Lower lobe of right lung (tissue), 2 donors: ENCODE measurements around the gene DCLK2. TPM values are rescaled to one million over a fixed set of nuclear protein-coding genes. Genes with fewer than 3 reads are reported as not detected.

ENCODE experiments used
- ATAC-seq, 2 donors: fragments of 200-7000 bp; cut with Tn5 transposase; one replicate each; pipeline ENCODE4 v1.9.1; 2020 to 2022; ENCODE audit warnings: mild to moderate bottlenecking in 2 of 2, moderate library complexity in 2 of 2
- DNase-seq: peaks from one replicate; pipeline ENCODE4 v3.0.0-alpha.2; 2020
- H3K27ac ChIP-seq: fragments of 200-600 bp; one replicate; pipeline ENCODE4 v1.8.0; 2022
- H3K27me3 ChIP-seq: fragments of 200-600 bp; one replicate; pipeline ENCODE4 v1.8.0; 2022; ENCODE audit warnings: low read depth
- H3K36me3 ChIP-seq: fragments of 200-600 bp; one replicate; pipeline ENCODE4 v1.8.0; 2022; ENCODE audit warnings: mild to moderate bottlenecking
- H3K4me1 ChIP-seq: fragments of 200-600 bp; one replicate; pipeline ENCODE4 v1.8.0; 2022
- H3K4me3 ChIP-seq: fragments of 200-600 bp; one replicate; pipeline ENCODE4 v1.8.0; 2022; ENCODE audit warnings: mild to moderate bottlenecking
- H3K9me3 ChIP-seq: fragments of 200-600 bp; one replicate; pipeline ENCODE4 v1.8.0; 2022
- intact Hi-C: fragments of 100-400 bp; cut with DNase I; formaldehyde crosslinking; loops from one replicate; pipeline ENCODE4 v1.11.0; 2022
- total RNA-seq: library from RNA; stranded (reverse); fragmentation: NEBNext Ultra II Directional; extraction: Animal tissue kit (Norgen Biotek cat#: 25700); gene quantifications from one replicate; pipeline ENCODE4 v1.2.1, GENCODE V29; 2021
- TF ChIP-seq, protein P1 (sequence below): fragments of 200-600 bp; IDR thresholded peaks from one replicate; pipeline ENCODE4 v1.8.0; 2022; ENCODE audit warnings: antibody characterized with exemption, mild to moderate bottlenecking
- donor health status: DM: no; HTN: yes; CAD: no; lungs with severe emphysema.

The DCLK2 gene
- total RNA-seq, 1 donor from 2014 or later = 2.9 TPM

GRCh38 chr4:150236626-150237025 lies 158.4 kb downstream of the DCLK2 start:
- DNase-seq (no peak), ATAC-seq (no peak)
- no peaks in the 10 kb centered on the region for H3K9me3 ChIP-seq
- H3K4me3 ChIP-seq = no peak overlapping the region
- H3K36me3 ChIP-seq = no peaks in the 10 kb centered on the region
- intact Hi-C loops = no loop called here
- H3K27me3 ChIP-seq = no peaks in the 10 kb centered on the region
- TF ChIP-seq, protein P1, sequence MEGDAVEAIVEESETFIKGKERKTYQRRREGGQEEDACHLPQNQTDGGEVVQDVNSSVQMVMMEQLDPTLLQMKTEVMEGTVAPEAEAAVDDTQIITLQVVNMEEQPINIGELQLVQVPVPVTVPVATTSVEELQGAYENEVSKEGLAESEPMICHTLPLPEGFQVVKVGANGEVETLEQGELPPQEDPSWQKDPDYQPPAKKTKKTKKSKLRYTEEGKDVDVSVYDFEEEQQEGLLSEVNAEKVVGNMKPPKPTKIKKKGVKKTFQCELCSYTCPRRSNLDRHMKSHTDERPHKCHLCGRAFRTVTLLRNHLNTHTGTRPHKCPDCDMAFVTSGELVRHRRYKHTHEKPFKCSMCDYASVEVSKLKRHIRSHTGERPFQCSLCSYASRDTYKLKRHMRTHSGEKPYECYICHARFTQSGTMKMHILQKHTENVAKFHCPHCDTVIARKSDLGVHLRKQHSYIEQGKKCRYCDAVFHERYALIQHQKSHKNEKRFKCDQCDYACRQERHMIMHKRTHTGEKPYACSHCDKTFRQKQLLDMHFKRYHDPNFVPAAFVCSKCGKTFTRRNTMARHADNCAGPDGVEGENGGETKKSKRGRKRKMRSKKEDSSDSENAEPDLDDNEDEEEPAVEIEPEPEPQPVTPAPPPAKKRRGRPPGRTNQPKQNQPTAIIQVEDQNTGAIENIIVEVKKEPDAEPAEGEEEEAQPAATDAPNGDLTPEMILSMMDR = no peak
- H3K4me1 ChIP-seq = no peaks in the 10 kb centered on the region
- H3K27ac ChIP-seq = no peak overlapping the region

DNA sequence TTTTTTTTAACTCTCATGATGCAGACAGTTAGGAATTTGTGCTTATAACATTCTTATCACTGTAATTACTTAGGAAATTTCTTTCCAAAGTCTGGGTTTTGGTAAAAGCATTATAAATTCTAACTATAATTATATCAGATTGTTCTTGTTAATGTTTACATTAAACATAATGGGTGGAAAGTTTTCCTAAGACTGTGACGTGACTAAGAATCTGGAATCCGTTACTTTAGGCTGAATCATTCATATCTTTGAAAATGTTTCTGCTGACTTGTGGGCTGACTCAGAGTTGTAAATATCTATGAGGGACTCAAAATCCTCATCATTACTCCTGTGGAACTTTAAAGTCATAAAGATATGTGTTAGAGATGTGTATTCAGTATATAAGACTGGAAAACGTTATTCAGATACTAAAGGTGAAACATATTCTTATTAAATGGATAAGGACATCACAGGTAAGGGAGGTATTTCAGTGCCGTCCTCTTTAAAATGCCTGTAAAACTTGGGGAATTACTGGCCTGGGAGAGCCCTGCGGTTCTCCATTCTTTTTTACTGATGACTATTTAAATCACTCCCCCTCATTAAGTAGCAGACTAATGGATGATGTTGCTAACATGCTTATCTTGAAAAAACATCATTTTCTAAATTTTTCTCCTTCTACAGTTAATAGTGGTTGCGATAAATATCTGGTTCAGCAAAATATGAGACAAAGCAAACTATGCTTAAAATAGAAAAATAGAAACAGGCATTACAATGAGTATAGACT lies 159.0 kb downstream of the DCLK2 start:
- TF ChIP-seq, protein P1 = no peak
- Histone ChIP-seq H3K27ac (no peak overlapping the region), H3K9me3 (no peaks in the 10 kb centered on the region), H3K36me3 (no peaks in the 10 kb centered on the region), H3K4me3 (no peak overlapping the region), H3K4me1 (no peaks in the 10 kb centered on the region), H3K27me3 (no peaks in the 10 kb centered on the region)
- intact Hi-C loops = no loop called here
- no peak for ATAC-seq
- DNase-seq = no peak

GRCh38 chr4:150238591-150238990 lies 160.3 kb downstream of the DCLK2 start:
- no peak overlapping the region for H3K27ac ChIP-seq
- H3K9me3 ChIP-seq = no peaks in the 10 kb centered on the region
- H3K4me1 ChIP-seq = no peaks in the 10 kb centered on the region
- H3K36me3 ChIP-seq = no peaks in the 10 kb centered on the region
- DNase-seq (no peak), ATAC-seq (no peak)
- TF ChIP-seq, protein P1 = no peak
- H3K27me3 ChIP-seq = no peaks in the 10 kb centered on the region
- intact Hi-C loops = no loop called here
- H3K4me3 ChIP-seq = no peak overlapping the region

- peaks cover 7% of the 10 kb centered on the region for H3K4me1 ChIP-seq
- H3K9me3 ChIP-seq = no peaks in the 10 kb centered on the region
- ATAC-seq (no peak), DNase-seq (no peak)
- intact Hi-C loops = no loop called here
- H3K36me3 ChIP-seq = no peaks in the 10 kb centered on the region
- TF ChIP-seq, protein P1 = no peak
- H3K4me3 ChIP-seq = no peak overlapping the region
- H3K27ac ChIP-seq = no peak overlapping the region
- no peaks in the 10 kb centered on the region for H3K27me3 ChIP-seq
These were observed 161.8 kb downstream of the DCLK2 start for GRCh38 chr4:150240011-150240410.

DNA sequence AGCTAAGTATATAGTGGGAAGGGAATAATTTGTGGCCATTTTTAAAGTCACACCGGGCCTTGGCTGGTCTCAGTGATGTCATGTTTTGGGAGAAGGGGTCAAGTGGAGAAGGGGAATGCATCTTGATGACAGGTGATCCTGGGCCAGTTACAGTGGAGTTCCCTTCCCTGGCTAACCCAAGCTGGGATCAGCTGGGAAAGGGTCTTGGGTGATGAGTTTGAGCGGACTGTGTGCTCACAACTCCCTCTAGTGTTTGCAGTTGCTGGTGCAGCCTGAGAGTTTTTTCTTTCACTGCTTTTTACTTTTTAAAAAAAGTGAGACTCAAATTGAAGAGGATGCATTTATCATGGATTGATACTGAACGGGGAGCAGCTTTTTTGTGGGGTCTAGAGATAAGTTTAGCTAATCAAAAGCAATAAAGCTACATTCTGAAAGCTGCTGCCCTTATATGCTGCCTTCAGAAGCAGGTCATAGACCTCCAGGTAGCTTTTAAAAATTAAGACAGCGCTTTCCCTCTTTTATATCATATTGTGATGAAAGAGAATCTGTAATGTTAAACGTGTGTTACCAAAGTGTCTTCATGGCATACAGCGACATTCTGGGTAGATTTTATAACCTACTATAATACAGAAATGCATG lies 164.7 kb downstream of the DCLK2 start:
- Histone ChIP-seq H3K36me3 (peaks cover under 1% of the 10 kb centered on the region), H3K27ac (no peak overlapping the region), H3K4me1 (peaks cover 7% of the 10 kb centered on the region), H3K9me3 (no peaks in the 10 kb centered on the region), H3K4me3 (no peak overlapping the region), H3K27me3 (no peaks in the 10 kb centered on the region)
- TF ChIP-seq, protein P1 = peak; percentile 83
- peak; percentile 29 to 61 for ATAC-seq
- intact Hi-C loops = no loop called here
- DNase-seq = no peak
